GM12874 (cell line): Measurements from ENCODE around the gene TRPM6.

Source experiments
- CTCF ChIP-seq: IDR thresholded peaks from 2 replicates; pipeline ENCODE4 v1.5.1; 2011; ENCODE audit warnings: low read depth, mild to moderate bottlenecking, control low read depth, low read length, moderate library complexity; ENCODE audit not compliant: insufficient read depth

TRPM6 gene

GRCh38 chr9:74887041-74887980 lies at the start of gene TRPM6:
Gene TRPM6, minus strand, starts transcription at chr9:74887921. Its CDS starts 65 bp downstream, at chr9:74887856.
- no peak for TF ChIP-seq CTCF

- no peak for TF ChIP-seq CTCF
Observed at GRCh38 chr9:74935008-74935407, 47.3 kb upstream of the TRPM6 start.

GRCh38 chr9:74921737-74922136 lies 34.0 kb upstream of the TRPM6 start:
- no peak for TF ChIP-seq CTCF

GRCh38 chr9:74920944-74921626 lies 33.4 kb upstream of the TRPM6 start:
- TF ChIP-seq CTCF: no peak

- no peak for TF ChIP-seq CTCF
Observed at GRCh38 chr9:74910036-74910435, 22.3 kb upstream of the TRPM6 start.

GRCh38 chr9:74908665-74909064 lies 20.9 kb upstream of the TRPM6 start:
- no peak for TF ChIP-seq CTCF

GRCh38 chr9:74907085-74907484 lies 19.4 kb upstream of the TRPM6 start:
- TF ChIP-seq CTCF: no peak
